Suprapubic skin (tissue), 4 donors: ENCODE data around the gene ULK1. TPM values are rescaled to one million over a fixed set of nuclear protein-coding genes. Genes with fewer than 3 reads are reported as not detected.

Experiments used
- DNase-seq, 2 donors: peaks; one replicate each; pipeline ENCODE4 v3.0.0-alpha.2; 2019; ENCODE audit warnings: low spot score in 2 of 2
- H3K27ac ChIP-seq: fragments of 200-600 bp; sonication (generic); one replicate; pipeline ENCODE4 v1.5.1; 2019
- H3K27me3 ChIP-seq: fragments of 200-600 bp; sonication (generic); one replicate; pipeline ENCODE4 v1.5.1; 2019
- H3K36me3 ChIP-seq: fragments of 200-600 bp; sonication (generic); one replicate; pipeline ENCODE4 v1.5.1; 2019
- H3K4me1 ChIP-seq: fragments of 200-600 bp; sonication (generic); one replicate; pipeline ENCODE4 v1.5.1; 2019
- H3K4me3 ChIP-seq: fragments of 200-600 bp; sonication (generic); one replicate; pipeline ENCODE4 v1.5.1; 2019; ENCODE audit warnings: mild to moderate bottlenecking
- H3K9me3 ChIP-seq: fragments of 200-600 bp; sonication (generic); one replicate; pipeline ENCODE4 v1.5.1; 2019
- EP300 ChIP-seq: sonication (generic); formaldehyde crosslinking; IDR thresholded peaks from one replicate; pipeline ENCODE4 v1.6.1; 2017; ENCODE audit warnings: antibody characterized with exemption
- POLR2A ChIP-seq, 2 donors: fragments of 450-650 bp; IDR thresholded peaks; one replicate each; pipeline ENCODE4 v1.6.1; 2017; ENCODE audit warnings: antibody characterized with exemption in 2 of 2, mild to moderate bottlenecking in 2 of 2, moderate library complexity in 2 of 2
- POLR2AphosphoS5 ChIP-seq, 3 donors: sonication (generic); formaldehyde crosslinking; IDR thresholded peaks; one replicate each; pipeline ENCODE4 v1.6.1; 2017; ENCODE audit warnings: antibody characterized with exemption in 3 of 3
- WGBS: methylation state at CpG from one replicate; pipeline ENCODE4 v1.1.5; 2018; 5-methylcytosine and 5-hydroxymethylcytosine counted together
- total RNA-seq, 4 donors: library from RNA; depleted of rRNA; stranded (reverse); fragments of >200 nt; gene quantifications; one replicate each; pipeline ENCODE4 v1.1.0, GENCODE V29; 2016
- TF ChIP-seq, protein P1 (sequence below), 2 donors: fragments of 200-600 bp in 1 of 2; fragments of 450-650 bp in 1 of 2; sonication (generic) in 1 of 2; IDR thresholded peaks; one replicate each; pipeline ENCODE4 v1.5.1; 2016 to 2019; ENCODE audit warnings: antibody characterized with exemption in 2 of 2, mild to moderate bottlenecking in 1 of 2, moderate library complexity in 1 of 2

The ULK1 gene
- total RNA-seq, 4 donors from 2014 or later, result 37.0 to 102 (median 65.7) TPM

DNA sequence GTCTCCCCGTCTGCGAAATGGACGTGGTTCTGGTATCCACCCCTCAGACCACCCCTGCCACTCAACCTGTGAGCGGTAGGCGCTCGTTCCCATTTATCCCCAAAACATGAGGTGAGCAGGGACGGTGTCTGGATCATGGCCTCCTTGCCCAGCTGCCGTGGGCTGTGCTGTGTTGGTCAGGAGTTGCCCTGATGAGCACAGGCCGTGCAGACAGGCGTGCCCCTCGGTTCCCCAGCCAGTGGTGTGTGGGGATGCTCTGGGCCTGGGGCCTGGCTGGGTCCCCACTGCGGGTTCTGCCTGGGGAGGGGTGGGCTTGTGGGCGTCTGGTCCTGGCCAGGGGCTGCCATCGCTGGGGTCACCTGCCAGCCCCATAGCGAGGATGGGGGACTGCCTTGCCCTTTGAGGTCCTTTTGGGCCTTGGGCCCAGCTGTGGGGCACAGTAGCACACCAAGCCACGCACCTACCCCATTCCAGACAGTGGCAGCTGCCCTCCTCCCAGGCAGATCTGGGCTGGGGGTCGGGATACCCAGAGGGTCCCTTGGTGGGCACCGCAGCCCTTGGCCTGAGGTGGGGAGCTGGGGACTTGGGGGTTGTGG is 23.4 kb downstream of the ULK1 start:
- H3K9me3 ChIP-seq, result no peaks in the 10 kb centered on the region
- no peak overlapping the region for H3K27ac ChIP-seq
- DNase-seq, result no peak
- 96% methylated on average over 12 of the region's 18 CpGs for WGBS
- H3K27me3 ChIP-seq, result no peaks in the 10 kb centered on the region
- peaks cover 91% of the 10 kb centered on the region for H3K36me3 ChIP-seq
- H3K4me3 ChIP-seq, result no peak overlapping the region
- TF ChIP-seq POLR2A (IDR thresholded peaks at IDR 0.05), result no peak
- TF ChIP-seq POLR2AphosphoS5 (IDR thresholded peaks at IDR 0.05), result no peak
- TF ChIP-seq, protein P1, sequence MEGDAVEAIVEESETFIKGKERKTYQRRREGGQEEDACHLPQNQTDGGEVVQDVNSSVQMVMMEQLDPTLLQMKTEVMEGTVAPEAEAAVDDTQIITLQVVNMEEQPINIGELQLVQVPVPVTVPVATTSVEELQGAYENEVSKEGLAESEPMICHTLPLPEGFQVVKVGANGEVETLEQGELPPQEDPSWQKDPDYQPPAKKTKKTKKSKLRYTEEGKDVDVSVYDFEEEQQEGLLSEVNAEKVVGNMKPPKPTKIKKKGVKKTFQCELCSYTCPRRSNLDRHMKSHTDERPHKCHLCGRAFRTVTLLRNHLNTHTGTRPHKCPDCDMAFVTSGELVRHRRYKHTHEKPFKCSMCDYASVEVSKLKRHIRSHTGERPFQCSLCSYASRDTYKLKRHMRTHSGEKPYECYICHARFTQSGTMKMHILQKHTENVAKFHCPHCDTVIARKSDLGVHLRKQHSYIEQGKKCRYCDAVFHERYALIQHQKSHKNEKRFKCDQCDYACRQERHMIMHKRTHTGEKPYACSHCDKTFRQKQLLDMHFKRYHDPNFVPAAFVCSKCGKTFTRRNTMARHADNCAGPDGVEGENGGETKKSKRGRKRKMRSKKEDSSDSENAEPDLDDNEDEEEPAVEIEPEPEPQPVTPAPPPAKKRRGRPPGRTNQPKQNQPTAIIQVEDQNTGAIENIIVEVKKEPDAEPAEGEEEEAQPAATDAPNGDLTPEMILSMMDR (IDR thresholded peaks at IDR 0.05), result no peak
- TF ChIP-seq EP300, result no peak
- H3K4me1 ChIP-seq, result no peaks in the 10 kb centered on the region

DNA sequence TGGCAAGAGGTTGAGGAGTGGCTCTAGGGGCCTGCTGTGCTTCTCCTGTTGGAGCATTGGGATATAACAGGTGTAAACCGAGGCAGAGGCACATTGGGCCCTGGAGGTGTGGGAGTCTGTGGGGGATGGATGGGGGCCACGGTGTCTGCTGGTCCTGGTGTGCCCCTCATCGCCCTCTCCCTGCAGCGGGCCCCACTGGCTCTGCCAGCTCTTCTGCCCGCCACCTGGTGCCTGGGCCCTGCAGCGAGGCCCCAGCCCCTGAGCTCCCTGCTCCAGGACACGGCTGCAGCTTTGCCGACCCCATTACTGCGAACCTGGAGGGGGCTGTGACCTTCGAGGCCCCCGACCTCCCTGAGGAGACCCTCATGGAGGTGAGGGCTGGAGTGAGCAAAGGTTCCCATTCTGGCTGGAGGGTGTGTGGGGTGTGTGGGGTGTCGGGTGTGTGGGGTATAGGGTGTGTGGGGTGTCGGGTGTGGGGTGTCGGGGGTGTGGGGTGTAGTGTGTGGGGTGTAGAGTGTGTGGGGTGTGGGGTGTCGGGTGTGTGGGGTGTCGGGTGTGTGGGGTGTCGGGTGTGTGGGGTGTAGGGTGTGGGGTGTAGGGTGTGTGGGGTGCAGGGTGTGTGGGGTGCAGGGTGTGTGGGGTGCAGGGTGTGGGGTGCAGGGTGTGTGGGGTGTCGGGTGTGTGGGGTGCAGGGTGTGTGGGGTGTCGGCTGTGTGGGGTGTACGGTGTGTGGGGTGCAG is 24.1 kb downstream of the ULK1 start:
- no peaks in the 10 kb centered on the region for H3K9me3 ChIP-seq
- no peak overlapping the region for H3K27ac ChIP-seq
- TF ChIP-seq, protein P1 (IDR thresholded peaks at IDR 0.05), result no peak
- no peak for TF ChIP-seq POLR2AphosphoS5 (IDR thresholded peaks at IDR 0.05)
- TF ChIP-seq EP300, result no peak
- no peak for TF ChIP-seq POLR2A (IDR thresholded peaks at IDR 0.05)
- H3K36me3 ChIP-seq, result peaks cover 84% of the 10 kb centered on the region
- no peak overlapping the region for H3K4me3 ChIP-seq
- H3K4me1 ChIP-seq, result no peaks in the 10 kb centered on the region
- no peak for DNase-seq
- no peaks in the 10 kb centered on the region for H3K27me3 ChIP-seq
- 82% methylated on average over 11 of the region's 20 CpGs for WGBS

DNA sequence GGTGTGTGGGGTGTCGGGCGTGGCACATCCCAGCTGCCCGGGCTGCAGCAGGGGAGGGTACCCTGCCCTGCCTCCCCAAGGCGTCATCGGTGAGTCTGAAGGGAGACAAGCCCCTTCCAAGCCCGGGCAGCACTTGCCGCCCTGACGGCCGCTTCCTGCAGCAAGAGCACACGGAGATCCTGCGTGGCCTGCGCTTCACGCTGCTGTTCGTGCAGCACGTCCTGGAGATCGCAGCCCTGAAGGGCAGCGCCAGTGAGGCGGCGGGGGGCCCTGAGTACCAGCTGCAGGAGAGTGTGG is 24.6 kb downstream of the ULK1 start:
- no peaks in the 10 kb centered on the region for H3K27me3 ChIP-seq
- H3K4me3 ChIP-seq, result no peak overlapping the region
- TF ChIP-seq POLR2AphosphoS5 (IDR thresholded peaks at IDR 0.05), result no peak
- TF ChIP-seq EP300, result no peak
- TF ChIP-seq, protein P1 (IDR thresholded peaks at IDR 0.05), result no peak
- TF ChIP-seq POLR2A (IDR thresholded peaks at IDR 0.05), result no peak
- no peak for DNase-seq
- peaks cover 79% of the 10 kb centered on the region for H3K36me3 ChIP-seq
- 83% methylated on average over 5 of the region's 19 CpGs for WGBS
- H3K4me1 ChIP-seq, result no peaks in the 10 kb centered on the region
- no peaks in the 10 kb centered on the region for H3K9me3 ChIP-seq
- no peak overlapping the region for H3K27ac ChIP-seq

DNA sequence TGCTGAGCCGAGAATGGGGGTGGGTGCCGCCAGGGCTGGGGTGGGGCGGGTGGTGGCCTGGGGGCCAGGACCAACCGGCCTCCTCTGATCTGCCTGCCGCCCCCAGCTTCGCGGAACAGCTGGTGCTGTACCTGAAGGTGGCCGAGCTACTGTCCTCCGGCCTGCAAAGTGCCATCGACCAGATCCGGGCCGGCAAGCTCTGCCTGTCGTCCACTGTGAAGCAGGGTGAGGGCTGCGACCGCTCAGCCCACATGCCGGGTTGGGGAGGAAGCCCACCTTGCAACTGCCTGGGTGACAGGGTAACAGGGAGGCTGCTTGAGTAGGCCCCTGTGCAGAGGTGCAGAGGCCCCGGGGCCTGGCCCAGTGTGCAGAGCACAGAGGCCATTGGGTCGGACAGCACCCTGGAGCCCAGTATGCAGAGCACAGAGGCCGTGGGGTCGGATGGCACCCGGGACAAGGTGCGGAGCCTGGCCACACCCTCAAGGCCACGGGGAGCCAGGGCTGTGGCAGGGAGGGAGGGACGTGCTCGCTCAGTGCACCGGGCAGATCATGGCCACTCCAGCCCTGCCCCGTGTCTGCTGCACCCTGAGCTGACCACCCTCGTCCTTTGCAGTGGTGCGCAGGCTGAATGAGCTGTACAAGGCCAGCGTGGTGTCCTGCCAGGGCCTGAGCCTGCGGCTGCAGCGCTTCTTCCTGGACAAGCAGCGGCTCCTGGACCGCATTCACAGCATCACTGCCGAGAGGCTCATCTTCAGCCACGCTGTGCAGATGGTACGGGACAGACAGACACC is 25.1 kb downstream of the ULK1 start:
- 93% methylated on average over 5 of the region's 37 CpGs for whole genome bisulfite sequencing
- H3K27me3 ChIP-seq, result no peaks in the 10 kb centered on the region
- H3K4me3 ChIP-seq, result no peak overlapping the region
- DNase-seq, result no peak
- TF ChIP-seq POLR2A (IDR thresholded peaks at IDR 0.05), result no peak
- no peak for TF ChIP-seq EP300
- TF ChIP-seq, protein P1 (IDR thresholded peaks at IDR 0.05), result no peak
- TF ChIP-seq POLR2AphosphoS5 (IDR thresholded peaks at IDR 0.05), result no peak
- no peak overlapping the region for H3K27ac ChIP-seq
- peaks cover 74% of the 10 kb centered on the region for H3K36me3 ChIP-seq
- H3K9me3 ChIP-seq, result no peaks in the 10 kb centered on the region
- H3K4me1 ChIP-seq, result peaks cover 4% of the 10 kb centered on the region

DNA sequence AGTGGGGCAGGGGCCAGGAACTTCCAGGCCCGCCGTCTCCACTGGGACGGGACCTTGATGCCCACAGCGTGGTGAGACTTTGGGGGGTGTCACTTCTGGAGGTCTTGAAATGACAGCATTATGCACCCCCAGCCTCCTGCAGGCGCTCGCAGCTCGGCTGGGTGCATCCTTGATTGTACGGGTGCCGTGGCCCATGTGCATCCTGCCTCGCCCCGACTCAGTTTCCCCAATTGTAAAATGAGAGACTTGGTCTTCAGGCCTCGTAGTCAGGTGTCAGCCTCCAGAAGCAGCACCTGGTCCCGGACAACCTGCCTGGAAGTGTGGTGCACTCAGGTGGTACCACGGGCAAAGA is 25.7 kb downstream of the ULK1 start:
- TF ChIP-seq EP300, result no peak
- no peak for TF ChIP-seq POLR2AphosphoS5 (IDR thresholded peaks at IDR 0.05)
- TF ChIP-seq, protein P1 (IDR thresholded peaks at IDR 0.05), result no peak
- no peak for TF ChIP-seq POLR2A (IDR thresholded peaks at IDR 0.05)
- Histone ChIP-seq H3K36me3 (peaks cover 68% of the 10 kb centered on the region), H3K4me1 (peaks cover 5% of the 10 kb centered on the region), H3K27me3 (no peaks in the 10 kb centered on the region), H3K27ac (no peak overlapping the region), H3K4me3 (no peak overlapping the region), H3K9me3 (no peaks in the 10 kb centered on the region)
- WGBS, result 97% methylated on average over 11 of the region's 14 CpGs
- no peak for DNase-seq
